ENCODE measurements around the gene METTL26. TPM values are rescaled to one million over a fixed set of nuclear protein-coding genes. Genes with fewer than 3 reads are reported as not detected.

The METTL26 gene
- total RNA-seq, 3 donors from 2014 or later, result 40.3 to 52.4 (median 50.0) TPM

GRCh38 chr16:678858-679813 is 43.0 kb upstream of the METTL26 start:
- no peaks in the 10 kb centered on the region for H3K9me3 ChIP-seq
- no peak overlapping the region for H3K4me3 ChIP-seq
- peaks cover 64% of the 10 kb centered on the region for H3K4me1 ChIP-seq (ENCODE audit: low read depth)
- ATAC-seq (peak; percentile 20), DNase-seq (peak; percentile 70 to 89 (median 82))
- TF ChIP-seq CTCF (IDR thresholded peaks at IDR 0.05), result no peak
- peaks cover 5% of the 10 kb centered on the region for H3K36me3 ChIP-seq (ENCODE audit: low read depth)
- intact Hi-C loops (cut with DNase I, micrococcal nuclease), result no loop called here

- no peak for TF ChIP-seq CTCF (IDR thresholded peaks at IDR 0.05)
- intact Hi-C loops (cut with DNase I, micrococcal nuclease), result no loop called here
- no peak overlapping the region for H3K4me3 ChIP-seq
- no peak for ATAC-seq
- H3K4me1 ChIP-seq (ENCODE audit: low read depth), result peaks cover 60% of the 10 kb centered on the region
- DNase-seq, result peak in 1 of 3 donors; percentile 40
- H3K36me3 ChIP-seq (ENCODE audit: low read depth), result peaks cover 5% of the 10 kb centered on the region
- H3K9me3 ChIP-seq, result no peaks in the 10 kb centered on the region
These were observed 42.2 kb upstream of the METTL26 start for GRCh38 chr16:678209-678857.

GRCh38 chr16:677316-678190 is 41.4 kb upstream of the METTL26 start:
- H3K4me3 ChIP-seq, result no peak overlapping the region
- H3K4me1 ChIP-seq (ENCODE audit: low read depth), result peaks cover 54% of the 10 kb centered on the region
- H3K36me3 ChIP-seq (ENCODE audit: low read depth), result peaks cover 9% of the 10 kb centered on the region
- TF ChIP-seq CTCF (IDR thresholded peaks at IDR 0.05), result no peak
- intact Hi-C loops (cut with DNase I, micrococcal nuclease), result no loop called here
- no peak for ATAC-seq
- no peaks in the 10 kb centered on the region for H3K9me3 ChIP-seq
- DNase-seq, result peak in 1 of 3 donors; percentile 33

- peaks cover 4% of the 10 kb centered on the region for H3K36me3 ChIP-seq (ENCODE audit: low read depth)
- intact Hi-C loops (cut with DNase I, micrococcal nuclease), result no loop called here
- no peaks in the 10 kb centered on the region for H3K9me3 ChIP-seq
- no peak for TF ChIP-seq CTCF (IDR thresholded peaks at IDR 0.05)
- peaks cover 47% of the 10 kb centered on the region for H3K4me1 ChIP-seq (ENCODE audit: low read depth)
- ATAC-seq (peak; percentile 68), DNase-seq (peak; percentile 92 to 95 (median 94))
- H3K4me3 ChIP-seq, result no peak overlapping the region
These were observed 40.8 kb upstream of the METTL26 start for GRCh38 chr16:676913-677312.

- DNase-seq (no peak), ATAC-seq (no peak)
- no peak for TF ChIP-seq CTCF (IDR thresholded peaks at IDR 0.05)
- H3K4me1 ChIP-seq (ENCODE audit: low read depth), result peaks cover 44% of the 10 kb centered on the region
- intact Hi-C loops (cut with DNase I, micrococcal nuclease), result no loop called here
- no peaks in the 10 kb centered on the region for H3K9me3 ChIP-seq
- peaks cover 6% of the 10 kb centered on the region for H3K36me3 ChIP-seq (ENCODE audit: low read depth)
- H3K4me3 ChIP-seq, result no peak overlapping the region
These were observed 40.4 kb upstream of the METTL26 start for GRCh38 chr16:676565-676902.

Data from mucosa of descending colon (tissue), 3 donors.